ENCODE measurements around the gene RASA3. TPM values are rescaled to one million over a fixed set of nuclear protein-coding genes. Genes with fewer than 3 reads are reported as not detected.

The RASA3 gene
- total RNA-seq, 1 donor from 2014 or later = 25.4 TPM

DNA sequence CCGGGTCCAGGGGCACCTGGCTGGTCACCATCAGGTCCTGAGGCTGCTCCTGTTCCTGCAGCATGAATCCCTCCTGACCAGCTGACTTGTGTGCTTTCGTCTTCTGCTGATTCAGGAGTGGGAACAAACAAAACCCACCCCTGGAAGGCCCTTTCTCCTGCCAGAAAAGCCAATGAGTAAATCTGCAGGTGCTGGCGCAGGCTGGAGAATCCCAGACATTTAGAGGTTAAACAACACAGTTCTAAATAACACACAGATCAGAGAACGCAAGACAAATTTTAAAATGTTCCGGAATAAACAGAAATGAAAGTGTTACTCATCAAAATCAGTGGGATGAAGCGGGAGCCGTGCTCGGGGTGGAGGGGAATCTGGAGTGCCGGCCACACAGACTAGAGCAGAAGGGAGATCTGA lies 97.9 kb downstream of the RASA3 start:
- no peaks in the 10 kb centered on the region for H3K27me3 ChIP-seq (ENCODE audit: control insufficient read depth, insufficient read depth, low read length)
- H3K36me3 ChIP-seq (ENCODE audit: control insufficient read depth, insufficient read depth, low read length) = no peaks in the 10 kb centered on the region
- TF ChIP-seq, protein P1, sequence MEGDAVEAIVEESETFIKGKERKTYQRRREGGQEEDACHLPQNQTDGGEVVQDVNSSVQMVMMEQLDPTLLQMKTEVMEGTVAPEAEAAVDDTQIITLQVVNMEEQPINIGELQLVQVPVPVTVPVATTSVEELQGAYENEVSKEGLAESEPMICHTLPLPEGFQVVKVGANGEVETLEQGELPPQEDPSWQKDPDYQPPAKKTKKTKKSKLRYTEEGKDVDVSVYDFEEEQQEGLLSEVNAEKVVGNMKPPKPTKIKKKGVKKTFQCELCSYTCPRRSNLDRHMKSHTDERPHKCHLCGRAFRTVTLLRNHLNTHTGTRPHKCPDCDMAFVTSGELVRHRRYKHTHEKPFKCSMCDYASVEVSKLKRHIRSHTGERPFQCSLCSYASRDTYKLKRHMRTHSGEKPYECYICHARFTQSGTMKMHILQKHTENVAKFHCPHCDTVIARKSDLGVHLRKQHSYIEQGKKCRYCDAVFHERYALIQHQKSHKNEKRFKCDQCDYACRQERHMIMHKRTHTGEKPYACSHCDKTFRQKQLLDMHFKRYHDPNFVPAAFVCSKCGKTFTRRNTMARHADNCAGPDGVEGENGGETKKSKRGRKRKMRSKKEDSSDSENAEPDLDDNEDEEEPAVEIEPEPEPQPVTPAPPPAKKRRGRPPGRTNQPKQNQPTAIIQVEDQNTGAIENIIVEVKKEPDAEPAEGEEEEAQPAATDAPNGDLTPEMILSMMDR (IDR thresholded peaks at IDR 0.05; ENCODE audit: insufficient read depth, low read length, poor library complexity, severe bottlenecking) = no peak
- no peak overlapping the region for H3K4me3 ChIP-seq (ENCODE audit: low read depth, low read length)
- no peak for DNase-seq (ENCODE audit: low read depth)

DNA sequence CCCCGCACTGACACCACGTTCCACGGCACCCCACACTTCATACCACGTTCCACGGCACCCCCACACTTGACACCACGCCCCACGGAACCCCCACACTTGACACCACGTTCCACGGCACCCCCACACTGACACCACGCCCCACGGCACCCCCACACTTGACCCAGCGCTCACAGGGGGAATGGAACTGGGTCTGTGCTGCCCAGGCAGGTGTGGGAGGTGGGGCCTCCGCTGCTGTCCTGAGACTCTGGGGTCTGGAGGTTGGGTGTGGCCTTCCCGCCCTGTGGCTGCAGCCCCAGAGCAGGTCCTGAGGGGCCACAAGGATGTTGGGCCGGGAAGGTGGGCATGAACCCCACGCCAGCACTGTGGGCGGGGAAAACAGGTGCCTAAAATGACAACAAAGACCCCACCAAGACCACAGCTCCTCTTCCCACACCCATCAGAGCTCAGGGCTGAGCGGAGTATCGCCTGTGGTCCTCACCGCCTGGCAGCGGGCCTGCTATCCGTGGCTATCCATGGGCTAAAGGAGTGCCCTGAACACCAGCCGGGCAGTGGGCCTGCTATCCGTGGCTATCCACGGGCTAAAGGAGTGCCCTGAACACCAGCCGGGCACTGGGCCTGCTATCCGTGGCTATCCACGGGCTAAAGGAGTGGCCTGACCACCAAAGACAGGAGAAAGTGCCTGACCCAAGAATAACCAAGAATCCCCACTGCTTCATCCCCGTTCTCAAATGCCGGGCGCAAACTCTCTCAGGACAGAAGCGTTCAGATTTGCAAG lies 98.7 kb downstream of the RASA3 start:
- TF ChIP-seq, protein P1 (IDR thresholded peaks at IDR 0.05; ENCODE audit: insufficient read depth, low read length, poor library complexity, severe bottlenecking) = no peak
- Histone ChIP-seq H3K4me3 (ENCODE audit: low read depth, low read length) (no peak overlapping the region), H3K27me3 (ENCODE audit: control insufficient read depth, insufficient read depth, low read length) (no peaks in the 10 kb centered on the region), H3K36me3 (ENCODE audit: control insufficient read depth, insufficient read depth, low read length) (no peaks in the 10 kb centered on the region)
- DNase-seq (ENCODE audit: low read depth) = no peak

GRCh38 chr13:114032126-114032799 lies 100.2 kb downstream of the RASA3 start:
- Histone ChIP-seq H3K27me3 (ENCODE audit: control insufficient read depth, insufficient read depth, low read length) (no peaks in the 10 kb centered on the region), H3K4me3 (ENCODE audit: low read depth, low read length) (no peak overlapping the region), H3K36me3 (ENCODE audit: control insufficient read depth, insufficient read depth, low read length) (no peaks in the 10 kb centered on the region)
- TF ChIP-seq, protein P1 (IDR thresholded peaks at IDR 0.05; ENCODE audit: insufficient read depth, low read length, poor library complexity, severe bottlenecking) = no peak
- no peak for DNase-seq (ENCODE audit: low read depth)

DNA sequence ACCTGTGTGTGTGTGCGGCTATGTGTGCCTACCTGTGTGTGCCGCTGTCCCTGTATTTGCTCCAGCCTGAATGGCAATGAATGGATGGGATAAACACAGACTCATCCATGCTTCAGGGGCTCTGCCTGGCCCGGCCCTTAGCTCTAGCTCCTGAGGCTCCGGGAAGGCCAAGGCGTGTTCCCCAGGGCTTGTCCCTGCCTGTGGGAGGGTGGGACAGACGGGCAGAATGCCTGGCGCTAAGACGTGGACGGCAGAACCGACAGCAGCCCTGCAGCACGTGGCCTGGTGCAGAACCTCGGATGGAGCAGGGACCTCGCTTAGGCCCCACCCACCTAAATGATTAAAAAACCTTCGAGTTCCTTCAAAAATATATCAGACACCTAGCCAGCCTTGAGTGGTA lies 100.8 kb downstream of the RASA3 start:
- no peak overlapping the region for H3K4me3 ChIP-seq (ENCODE audit: low read depth, low read length)
- H3K27me3 ChIP-seq (ENCODE audit: control insufficient read depth, insufficient read depth, low read length) = no peaks in the 10 kb centered on the region
- TF ChIP-seq, protein P1 (IDR thresholded peaks at IDR 0.05; ENCODE audit: insufficient read depth, low read length, poor library complexity, severe bottlenecking) = no peak
- H3K36me3 ChIP-seq (ENCODE audit: control insufficient read depth, insufficient read depth, low read length) = no peaks in the 10 kb centered on the region
- DNase-seq (ENCODE audit: low read depth) = no peak

GRCh38 chr13:114030666-114031610 lies 101.5 kb downstream of the RASA3 start:
- Histone ChIP-seq H3K4me3 (ENCODE audit: low read depth, low read length) (no peak overlapping the region), H3K36me3 (ENCODE audit: control insufficient read depth, insufficient read depth, low read length) (no peaks in the 10 kb centered on the region), H3K27me3 (ENCODE audit: control insufficient read depth, insufficient read depth, low read length) (no peaks in the 10 kb centered on the region)
- no peak for DNase-seq (ENCODE audit: low read depth)
- TF ChIP-seq, protein P1 (IDR thresholded peaks at IDR 0.05; ENCODE audit: insufficient read depth, low read length, poor library complexity, severe bottlenecking) = no peak
